ENCODE results near the gene MCMBP.

MCMBP gene

GRCh38 chr10:119867317-119867716 is 5.3 kb downstream of the MCMBP start:
- no peak overlapping the region for H3K4me3 ChIP-seq (ENCODE audit: low read length)
- peaks cover 99% of the 10 kb centered on the region for H3K79me2 ChIP-seq (ENCODE audit: low read length)
- H3K4me2 ChIP-seq (ENCODE audit: low read depth, low read length) = no peak overlapping the region
- no peak overlapping the region for H3K27ac ChIP-seq (ENCODE audit: low read length)
- no peak for DNase-seq
- no peak overlapping the region for H2AFZ ChIP-seq (ENCODE audit: low read length)
- H3K4me1 ChIP-seq (ENCODE audit: low read length) = peaks cover 7% of the 10 kb centered on the region; the same call in 1 of the 2 replicates
- H3F3A ChIP-seq (ENCODE audit: insufficient read depth, low read length) = peaks cover 7% of the 10 kb centered on the region; the same call in 1 of the 2 replicates
- TF ChIP-seq, protein P1, sequence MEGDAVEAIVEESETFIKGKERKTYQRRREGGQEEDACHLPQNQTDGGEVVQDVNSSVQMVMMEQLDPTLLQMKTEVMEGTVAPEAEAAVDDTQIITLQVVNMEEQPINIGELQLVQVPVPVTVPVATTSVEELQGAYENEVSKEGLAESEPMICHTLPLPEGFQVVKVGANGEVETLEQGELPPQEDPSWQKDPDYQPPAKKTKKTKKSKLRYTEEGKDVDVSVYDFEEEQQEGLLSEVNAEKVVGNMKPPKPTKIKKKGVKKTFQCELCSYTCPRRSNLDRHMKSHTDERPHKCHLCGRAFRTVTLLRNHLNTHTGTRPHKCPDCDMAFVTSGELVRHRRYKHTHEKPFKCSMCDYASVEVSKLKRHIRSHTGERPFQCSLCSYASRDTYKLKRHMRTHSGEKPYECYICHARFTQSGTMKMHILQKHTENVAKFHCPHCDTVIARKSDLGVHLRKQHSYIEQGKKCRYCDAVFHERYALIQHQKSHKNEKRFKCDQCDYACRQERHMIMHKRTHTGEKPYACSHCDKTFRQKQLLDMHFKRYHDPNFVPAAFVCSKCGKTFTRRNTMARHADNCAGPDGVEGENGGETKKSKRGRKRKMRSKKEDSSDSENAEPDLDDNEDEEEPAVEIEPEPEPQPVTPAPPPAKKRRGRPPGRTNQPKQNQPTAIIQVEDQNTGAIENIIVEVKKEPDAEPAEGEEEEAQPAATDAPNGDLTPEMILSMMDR (IDR thresholded peaks at IDR 0.05; ENCODE audit: low read length) = no peak
- TF ChIP-seq EZH2phosphoT487 (IDR thresholded peaks at IDR 0.05; ENCODE audit: low read length) = no peak
- no peak for TF ChIP-seq EZH2 (optimal IDR thresholded peaks at IDR 0.05; ENCODE audit: low read depth, low read length)
- no peaks in the 10 kb centered on the region for H3K9me3 ChIP-seq (replicated peaks; ENCODE audit: insufficient read depth, low read length)
- peaks cover 75% of the 10 kb centered on the region for H4K20me1 ChIP-seq (ENCODE audit: insufficient read depth, low read length)
- no peaks in the 10 kb centered on the region for H3K9me2 ChIP-seq (replicated peaks; ENCODE audit: insufficient read depth, low read length)
- no peak overlapping the region for H3K9ac ChIP-seq (ENCODE audit: low read length)
- H3K27me3 ChIP-seq (replicated peaks; ENCODE audit: insufficient read depth, low read length) = no peaks in the 10 kb centered on the region
- no peaks in the 10 kb centered on the region; the same call in 1 of the 2 replicates for H3K36me3 ChIP-seq (replicated peaks; ENCODE audit: insufficient read depth, low read length)

GRCh38 chr10:119865699-119866240 is 6.9 kb downstream of the MCMBP start:
- no peak for TF ChIP-seq EZH2phosphoT487 (IDR thresholded peaks at IDR 0.05; ENCODE audit: low read length)
- TF ChIP-seq, protein P1 (IDR thresholded peaks at IDR 0.05; ENCODE audit: low read length) = no peak
- TF ChIP-seq EZH2 (optimal IDR thresholded peaks at IDR 0.05; ENCODE audit: low read depth, low read length) = no peak
- no peak overlapping the region for H3K9ac ChIP-seq (ENCODE audit: low read length)
- H3K4me2 ChIP-seq (ENCODE audit: low read depth, low read length) = no peak overlapping the region
- peaks cover 3% of the 10 kb centered on the region; the same call in 1 of the 2 replicates for H3K4me1 ChIP-seq (ENCODE audit: low read length)
- no peaks in the 10 kb centered on the region for H3K27me3 ChIP-seq (replicated peaks; ENCODE audit: insufficient read depth, low read length)
- peaks cover 78% of the 10 kb centered on the region for H4K20me1 ChIP-seq (ENCODE audit: insufficient read depth, low read length)
- no peak overlapping the region for H3K27ac ChIP-seq (ENCODE audit: low read length)
- peaks cover 100% of the 10 kb centered on the region for H3K79me2 ChIP-seq (ENCODE audit: low read length)
- no peak for DNase-seq
- H3F3A ChIP-seq (ENCODE audit: insufficient read depth, low read length) = peaks cover 2% of the 10 kb centered on the region; the same call in 1 of the 2 replicates
- no peaks in the 10 kb centered on the region for H3K9me3 ChIP-seq (replicated peaks; ENCODE audit: insufficient read depth, low read length)
- no peaks in the 10 kb centered on the region for H3K9me2 ChIP-seq (replicated peaks; ENCODE audit: insufficient read depth, low read length)
- no peak overlapping the region for H3K4me3 ChIP-seq (ENCODE audit: low read length)
- no peaks in the 10 kb centered on the region; the same call in 1 of the 2 replicates for H3K36me3 ChIP-seq (replicated peaks; ENCODE audit: insufficient read depth, low read length)
- no peak overlapping the region for H2AFZ ChIP-seq (ENCODE audit: low read length)

GRCh38 chr10:119863951-119864565 is 8.6 kb downstream of the MCMBP start:
- peaks cover 80% of the 10 kb centered on the region for H4K20me1 ChIP-seq (ENCODE audit: insufficient read depth, low read length)

More at GRCh38 chr10:119863951-119864565, 8.6 kb downstream of the MCMBP start:
- Histone ChIP-seq H3K4me2 (ENCODE audit: low read depth, low read length) (no peak overlapping the region), H3K9ac (ENCODE audit: low read length) (no peak overlapping the region), H3K4me3 (ENCODE audit: low read length) (no peak overlapping the region), H3K9me2 (replicated peaks; ENCODE audit: insufficient read depth, low read length) (no peaks in the 10 kb centered on the region), H3K4me1 (ENCODE audit: low read length) (0 out of 2 replicates have a peak, but pooled peaks cover 4% of the 10 kb centered on the region), H3K9me3 (replicated peaks; ENCODE audit: insufficient read depth, low read length) (no peaks in the 10 kb centered on the region), H3K79me2 (ENCODE audit: low read length) (peaks cover 100% of the 10 kb centered on the region), H3K36me3 (replicated peaks; ENCODE audit: insufficient read depth, low read length) (no peaks in the 10 kb centered on the region), H3K27me3 (replicated peaks; ENCODE audit: insufficient read depth, low read length) (no peaks in the 10 kb centered on the region), H3F3A (ENCODE audit: insufficient read depth, low read length) (peaks cover 2% of the 10 kb centered on the region; the same call in 1 of the 2 replicates), H3K27ac (ENCODE audit: low read length) (no peak overlapping the region), H2AFZ (ENCODE audit: low read length) (no peak overlapping the region)
- TF ChIP-seq, protein P1 (IDR thresholded peaks at IDR 0.05; ENCODE audit: low read length) = no peak
- TF ChIP-seq EZH2 (optimal IDR thresholded peaks at IDR 0.05; ENCODE audit: low read depth, low read length) (no peak), EZH2phosphoT487 (IDR thresholded peaks at IDR 0.05; ENCODE audit: low read length) (no peak)
- no peak for DNase-seq

Data from MM.1S (cell line).